CD4-positive, alpha-beta memory T cell (primary cell): Measurements from ENCODE around the gene MARK2. TPM values are rescaled to one million over a fixed set of nuclear protein-coding genes. Genes with fewer than 3 reads are reported as not detected.

Experiments
- CTCF ChIA-PET: fragments of 350-600 bp; sonication (Branson Sonifier 250); formaldehyde crosslinking; loops from one replicate; lab custom pipeline; 2021; ENCODE audit warnings: inconsistent platforms; ENCODE audit not compliant: partially characterized antibody; lab: Charles Lee
- POLR2A ChIA-PET: fragments of 350-600 bp; sonication (Branson Sonifier 250); formaldehyde crosslinking; loops from one replicate; lab custom pipeline; 2021; ENCODE audit not compliant: partially characterized antibody; lab: Charles Lee
- DNase-seq, 5 donors: peaks; one replicate each; pipeline versions ENCODE4 v3.0.0 to v3.0.0-alpha.2; 2020 to 2022; ENCODE audit warnings: mixed read lengths in 1 of 5
- H3K27ac ChIP-seq: one replicate; pipeline ENCODE4 v1.7.0; 2013; ENCODE audit warnings: low read depth, low read length
- H3K27me3 ChIP-seq: 2 replicates; pipeline ENCODE4 v1.7.0; 2013; ENCODE audit warnings: mild to moderate bottlenecking, low read length, moderate library complexity; ENCODE audit not compliant: insufficient read depth
- H3K36me3 ChIP-seq: 2 replicates; pipeline ENCODE4 v1.7.0; 2013; ENCODE audit warnings: mild to moderate bottlenecking, low read length, moderate library complexity; ENCODE audit not compliant: insufficient read depth
- H3K4me1 ChIP-seq: 2 replicates; pipeline ENCODE4 v1.7.0; 2013; ENCODE audit warnings: mild to moderate bottlenecking, low read length, moderate library complexity; ENCODE audit not compliant: insufficient read depth
- H3K4me3 ChIP-seq, 2 donors: one replicate each; pipeline ENCODE4 v1.7.0; 2013; ENCODE audit warnings: low read length in 2 of 2, mild to moderate bottlenecking in 1 of 2
- H3K9me3 ChIP-seq, 2 donors: one replicate each; pipeline ENCODE4 v1.7.0; 2013; ENCODE audit warnings: low read length in 2 of 2, control low read depth in 1 of 2; ENCODE audit not compliant: control insufficient read depth in 1 of 2
- H3K27ac Mint-ChIP-seq, 7 donors: one replicate each; pipeline ENCODE4 v1.8.0; 2020 to 2021; ENCODE audit warnings: mixed read lengths in 7 of 7, mild to moderate bottlenecking in 6 of 7, inconsistent platforms in 3 of 7, moderate library complexity in 3 of 7
- H3K27me3 Mint-ChIP-seq, 2 donors: one replicate each; pipeline ENCODE4 v1.8.0; 2020 to 2021; ENCODE audit warnings: mixed read lengths in 2 of 2
- H3K36me3 Mint-ChIP-seq, 2 donors: one replicate each; pipeline ENCODE4 v1.8.0; 2020 to 2021; ENCODE audit warnings: mixed read lengths in 2 of 2, inconsistent platforms in 1 of 2, mild to moderate bottlenecking in 1 of 2
- H3K4me1 Mint-ChIP-seq, 4 donors: one replicate each; pipeline ENCODE4 v1.8.0; 2020 to 2021; ENCODE audit warnings: mixed read lengths in 4 of 4, mild to moderate bottlenecking in 1 of 4
- H3K4me3 Mint-ChIP-seq, 8 donors: one replicate each; pipeline ENCODE4 v1.8.0; 2020 to 2021; ENCODE audit warnings: mixed read lengths in 8 of 8, mild to moderate bottlenecking in 7 of 8, moderate library complexity in 6 of 8, inconsistent platforms in 3 of 8
- H3K9me3 Mint-ChIP-seq, 8 donors: one replicate each; pipeline ENCODE4 v1.8.0; 2020 to 2021; ENCODE audit warnings: mixed read lengths in 8 of 8, mild to moderate bottlenecking in 5 of 8, inconsistent platforms in 3 of 8, moderate library complexity in 1 of 8
- intact Hi-C: fragments of 100-400 bp; cut with micrococcal nuclease; formaldehyde crosslinking; loops from one replicate; pipeline ENCODE4 v1.15.1; 2023
- polyA plus RNA-seq, 2 donors: library from polyadenylated mRNA; unstranded; fragments of 300-500 nt; fragmentation: Illumina TruSeq; gene quantifications; one replicate each; pipeline ENCODE4 v1.2.3, GENCODE V29; 2021
- total RNA-seq, 2 experiments: library from RNA; stranded (reverse); gene quantifications; one replicate each; pipeline ENCODE4 v1.2.3, GENCODE V29; 2021

The MARK2 gene
- total and polyA plus RNA-seq, 4 experiments from 2014 or later = 25.1 to 68.0 (median 60.4) TPM

- Mint-ChIP-seq H3K36me3 (peaks cover 0 to 2% of the 10 kb centered on the region in 2 donors), H3K27me3 (no peaks in the 10 kb centered on the region), H3K9me3 (peaks cover 0 to 3% (median 0%) of the 10 kb centered on the region in 8 donors), H3K4me1 (peaks cover 17 to 27% (median 20%) of the 10 kb centered on the region in 4 donors), H3K4me3 (peak overlapping the region; percentile 88 to 98 (median 92)), H3K27ac (peak overlapping the region; percentile 74 to 98 (median 88))
- H3K4me3 ChIP-seq = peak overlapping the region; percentile 62 to 81
- no peaks in the 10 kb centered on the region for H3K9me3 ChIP-seq
- POLR2A ChIA-PET = interaction anchor here (0.7 to 1.8 kb wide), 4 partner anchors 13 to 105 kb away, joined by 3 to 10 read pairs (median 4); partner anchors contain the start of genes MARK2 and RCOR2
- no peak for DNase-seq
- H3K27me3 ChIP-seq = no peaks in the 10 kb centered on the region
- no peaks in the 10 kb centered on the region for H3K36me3 ChIP-seq
- intact Hi-C loops = loop anchor here (1.0 to 2.0 kb wide), 5 partner anchors 21 to 100 kb away; partner anchors contain the start of genes COX8A, OTUB1 and RCOR2
- peaks cover 22% of the 10 kb centered on the region for H3K4me1 ChIP-seq
- peak overlapping the region; percentile 48 for H3K27ac ChIP-seq
- CTCF ChIA-PET = interaction anchor here (3.2 kb wide), 1 partner anchor 101 kb away, joined by 25 read pairs; the partner anchor contains the start of gene MARK2
Observed at GRCh38 chr11:63937713-63938478, 99.0 kb downstream of the MARK2 start.

GRCh38 chr11:63938479-63939396 lies 99.8 kb downstream of the MARK2 start, which contains the start of gene NAA40:
NAA40 (plus strand) TSS chr11:63939002; CDS start chr11:63939097, 95 bp downstream.
- Histone ChIP-seq H3K9me3 (no peaks in the 10 kb centered on the region), H3K4me1 (peaks cover 22% of the 10 kb centered on the region), H3K4me3 (peak within 1 kb of the TSS; percentile 62 to 81), H3K36me3 (no peaks in the 10 kb centered on the region), H3K27me3 (no peaks in the 10 kb centered on the region), H3K27ac (peak within 1 kb of the TSS; percentile 64)
- CTCF ChIA-PET = interaction anchor here (0.6 to 3.2 kb wide), 2 partner anchors 49 to 101 kb away, joined by 3 to 25 read pairs; partner anchors contain the start of gene MARK2
- peak within 1 kb of the TSS; percentile 88 to 98 (median 90) for H3K27ac Mint-ChIP-seq
- H3K4me3 Mint-ChIP-seq = peak within 1 kb of the TSS; percentile 90 to 98 (median 94)
- peaks cover 0 to 2% of the 10 kb centered on the region in 2 donors for H3K36me3 Mint-ChIP-seq
- DNase-seq = peak; percentile 89 to 92 (median 90)
- intact Hi-C loops = loop anchor here (1.0 to 2.0 kb wide), 5 partner anchors 22 to 100 kb away; partner anchors contain the start of genes COX8A, OTUB1 and RCOR2
- H3K27me3 Mint-ChIP-seq = no peaks in the 10 kb centered on the region
- H3K4me1 Mint-ChIP-seq = peaks cover 17 to 27% (median 20%) of the 10 kb centered on the region in 4 donors
- POLR2A ChIA-PET = interaction anchor here (1.0 to 1.8 kb wide), 5 partner anchors 12 to 100 kb away, joined by 3 to 10 read pairs (median 4); partner anchors contain the start of genes COX8A, MARK2, OTUB1 and RCOR2
- H3K9me3 Mint-ChIP-seq = peaks cover 0 to 3% (median 0%) of the 10 kb centered on the region in 8 donors

GRCh38 chr11:63939397-63939891 lies 100.5 kb downstream of the MARK2 start:
- intact Hi-C loops = loop anchor here (2.0 kb wide), 2 partner anchors 23 to 35 kb away; partner anchors contain the start of genes COX8A and RCOR2
- Mint-ChIP-seq H3K4me1 (peaks cover 19 to 27% (median 23%) of the 10 kb centered on the region in 4 donors), H3K9me3 (peaks cover 0 to 3% (median 0%) of the 10 kb centered on the region in 8 donors), H3K27ac (peak overlapping the region; percentile 85 to 97 (median 88)), H3K36me3 (peaks cover 0 to 6% of the 10 kb centered on the region in 2 donors), H3K4me3 (peak overlapping the region; percentile 90 to 97 (median 94)), H3K27me3 (no peaks in the 10 kb centered on the region)
- Histone ChIP-seq H3K9me3 (no peaks in the 10 kb centered on the region), H3K4me3 (peak overlapping the region; percentile 54 to 62), H3K4me1 (peaks cover 22% of the 10 kb centered on the region), H3K27me3 (no peaks in the 10 kb centered on the region), H3K27ac (peak overlapping the region; percentile 64), H3K36me3 (no peaks in the 10 kb centered on the region)
- no peak for DNase-seq
- POLR2A ChIA-PET = interaction anchor here (1.0 to 1.8 kb wide), 5 partner anchors 11 to 101 kb away, joined by 3 to 10 read pairs (median 4); partner anchors contain the start of genes COX8A, MARK2, OTUB1 and RCOR2
- CTCF ChIA-PET = interaction anchor here (0.6 to 3.2 kb wide), 2 partner anchors 49 to 102 kb away, joined by 3 to 25 read pairs; partner anchors contain the start of gene MARK2

GRCh38 chr11:63940786-63941185 lies 101.9 kb downstream of the MARK2 start:
- H3K4me1 Mint-ChIP-seq = peaks cover 20 to 27% (median 25%) of the 10 kb centered on the region in 4 donors
- H3K4me3 Mint-ChIP-seq = peak overlapping the region in 7 of 8 donors; percentile 47 to 95 (median 65)
- ChIA-PET CTCF (no interaction called here), POLR2A (no interaction called here)
- no peaks in the 10 kb centered on the region for H3K27me3 Mint-ChIP-seq
- H3K9me3 Mint-ChIP-seq = peaks cover 0 to 3% (median 0%) of the 10 kb centered on the region in 8 donors
- no peaks in the 10 kb centered on the region for H3K27me3 ChIP-seq
- intact Hi-C loops = no loop called here
- H3K4me3 ChIP-seq = no peak overlapping the region
- no peak overlapping the region for H3K27ac ChIP-seq
- H3K9me3 ChIP-seq = no peaks in the 10 kb centered on the region
- peaks cover 0 to 6% of the 10 kb centered on the region in 2 donors for H3K36me3 Mint-ChIP-seq
- peak overlapping the region in 5 of 7 donors; percentile 29 to 70 (median 64) for H3K27ac Mint-ChIP-seq
- DNase-seq = no peak
- H3K36me3 ChIP-seq = no peaks in the 10 kb centered on the region
- H3K4me1 ChIP-seq = peaks cover 22% of the 10 kb centered on the region

- ChIA-PET CTCF (interaction anchor here (13.9 kb wide), 1 partner anchor 107 kb away, joined by 337 read pairs; the partner anchor contains the start of gene MARK2), POLR2A (interaction anchor here (0.9 kb wide), 1 partner anchor 75 kb away, joined by 3 read pairs; no protein-coding TSS in a partner anchor)
- peaks cover 22% of the 10 kb centered on the region for H3K4me1 ChIP-seq
- peaks cover 0 to 8% of the 10 kb centered on the region in 2 donors for H3K36me3 Mint-ChIP-seq
- H3K4me1 Mint-ChIP-seq = peaks cover 21 to 27% (median 26%) of the 10 kb centered on the region in 4 donors
- no peak overlapping the region for H3K4me3 Mint-ChIP-seq
- no peak for DNase-seq
- intact Hi-C loops = no loop called here
- H3K27ac ChIP-seq = no peak overlapping the region
- H3K4me3 ChIP-seq = no peak overlapping the region
- H3K36me3 ChIP-seq = no peaks in the 10 kb centered on the region
- H3K27ac Mint-ChIP-seq = peak overlapping the region in 2 of 7 donors; percentile 45 to 70
- no peaks in the 10 kb centered on the region for H3K9me3 ChIP-seq
- peaks cover 0 to 3% (median 0%) of the 10 kb centered on the region in 8 donors for H3K9me3 Mint-ChIP-seq
- no peaks in the 10 kb centered on the region for H3K27me3 Mint-ChIP-seq
- H3K27me3 ChIP-seq = no peaks in the 10 kb centered on the region
Observed at GRCh38 chr11:63941901-63942300, 103.0 kb downstream of the MARK2 start.

GRCh38 chr11:63942803-63943202 lies 103.9 kb downstream of the MARK2 start:
- ChIA-PET CTCF (interaction anchor here (0.5 to 13.9 kb wide), 3 partner anchors 12 to 230 kb away, joined by 3 to 337 read pairs (median 4); partner anchors contain the start of gene MARK2), POLR2A (interaction anchor here (0.9 kb wide), 1 partner anchor 75 kb away, joined by 3 read pairs; no protein-coding TSS in a partner anchor)
- Histone ChIP-seq H3K4me3 (no peak overlapping the region), H3K27ac (no peak overlapping the region), H3K27me3 (no peaks in the 10 kb centered on the region), H3K4me1 (peaks cover 20% of the 10 kb centered on the region), H3K9me3 (no peaks in the 10 kb centered on the region), H3K36me3 (no peaks in the 10 kb centered on the region)
- Mint-ChIP-seq H3K27ac (no peak overlapping the region), H3K27me3 (no peaks in the 10 kb centered on the region), H3K4me1 (peaks cover 21 to 25% (median 23%) of the 10 kb centered on the region in 4 donors), H3K9me3 (peaks cover 0 to 3% (median 0%) of the 10 kb centered on the region in 8 donors), H3K36me3 (peaks cover 0 to 9% of the 10 kb centered on the region in 2 donors), H3K4me3 (no peak overlapping the region)
- intact Hi-C loops = no loop called here
- DNase-seq = no peak
